ENCODE measurements around the gene PLCXD1.
"Not testable (repeated sequence)": the region's sequence is repeated elsewhere in the genome, so short reads cannot be mapped to it uniquely, and the experiment has no call there.

The PLCXD1 gene

DNA sequence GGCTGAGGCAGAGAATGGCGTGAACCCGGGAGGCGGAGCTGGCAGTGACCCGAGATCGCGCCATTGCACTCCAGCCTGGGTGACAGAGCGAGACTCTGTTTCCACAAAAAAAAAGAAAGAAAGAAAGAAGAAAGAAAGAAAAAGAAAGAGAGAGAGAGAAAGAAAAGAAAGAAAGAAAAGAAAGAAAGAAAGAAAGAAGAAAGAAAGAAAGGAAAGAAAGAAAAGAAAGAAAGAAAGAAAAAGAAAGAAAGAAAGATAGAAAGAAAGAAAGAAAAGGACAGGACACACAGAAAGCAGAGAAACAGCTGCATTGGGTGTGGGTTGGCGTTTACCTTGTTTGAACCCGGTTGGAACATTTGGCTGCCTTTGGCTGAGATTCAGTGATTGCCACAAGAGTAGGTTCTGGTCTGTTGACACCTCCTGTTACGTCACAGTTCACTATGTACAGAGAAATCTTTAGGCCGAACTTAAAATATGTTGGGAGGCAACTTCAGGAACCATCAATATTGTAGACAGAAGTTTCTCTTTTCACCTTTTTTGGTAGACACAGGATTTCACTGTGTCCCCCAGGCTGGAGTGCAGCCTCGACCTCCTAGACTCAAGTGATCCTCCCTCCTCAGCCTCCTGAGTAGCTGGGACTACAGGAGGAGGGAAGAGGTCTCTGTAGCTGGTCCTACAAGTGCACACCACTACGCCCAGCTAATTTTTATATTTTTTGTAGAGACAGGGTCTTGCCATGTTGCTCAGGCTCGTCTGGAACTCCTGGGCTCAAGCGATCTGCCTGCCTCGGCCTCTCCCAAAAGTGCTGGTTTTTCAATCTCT, 16.3 kb upstream of the PLCXD1 start:
- no peak for FAIRE-seq

DNA sequence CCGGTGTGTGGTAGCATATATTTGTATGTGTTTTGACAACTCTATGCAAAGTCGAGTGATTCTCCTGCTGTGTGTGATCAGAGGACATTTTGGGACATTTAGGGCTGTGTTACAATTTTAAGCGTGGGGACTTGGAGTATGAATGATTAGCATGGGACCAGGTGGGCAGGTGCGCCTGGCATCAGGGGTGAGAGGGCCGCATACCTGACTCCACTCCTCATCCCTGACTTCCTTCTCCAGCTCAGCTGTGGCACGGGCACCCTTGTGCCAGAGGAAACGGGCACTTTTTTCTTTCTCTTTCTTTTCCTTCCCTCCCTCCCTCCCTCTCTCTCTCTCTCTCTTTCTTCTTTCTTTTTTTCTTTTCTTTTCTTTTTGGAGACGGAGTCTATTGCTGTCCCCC, 15.7 kb upstream of the PLCXD1 start:
- no peak for FAIRE-seq

DNA sequence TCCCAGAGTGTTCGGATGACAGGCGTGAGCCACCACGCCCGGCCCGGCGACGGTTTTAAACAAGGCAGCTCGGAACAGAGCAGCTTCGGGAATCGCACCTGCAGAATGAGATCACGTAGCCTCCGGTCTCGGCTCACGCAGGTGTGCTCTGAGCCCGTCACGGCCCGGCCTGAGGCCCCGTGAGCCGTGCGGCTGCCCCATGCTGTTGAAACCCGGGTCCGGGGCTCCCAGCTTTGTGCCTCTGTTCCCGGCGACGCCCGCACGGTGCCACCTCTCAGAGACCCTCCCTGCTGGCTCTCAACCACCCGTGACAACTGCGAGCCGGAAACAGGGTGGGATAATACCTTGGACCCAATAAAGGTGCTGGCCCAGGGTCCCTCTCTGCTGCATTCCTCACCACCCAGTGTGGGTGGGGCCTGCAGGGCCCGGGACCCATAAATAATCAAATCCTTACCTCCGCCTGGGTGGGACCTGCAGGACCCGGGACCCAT, 13.4 kb upstream of the PLCXD1 start:
- no peak for FAIRE-seq

DNA sequence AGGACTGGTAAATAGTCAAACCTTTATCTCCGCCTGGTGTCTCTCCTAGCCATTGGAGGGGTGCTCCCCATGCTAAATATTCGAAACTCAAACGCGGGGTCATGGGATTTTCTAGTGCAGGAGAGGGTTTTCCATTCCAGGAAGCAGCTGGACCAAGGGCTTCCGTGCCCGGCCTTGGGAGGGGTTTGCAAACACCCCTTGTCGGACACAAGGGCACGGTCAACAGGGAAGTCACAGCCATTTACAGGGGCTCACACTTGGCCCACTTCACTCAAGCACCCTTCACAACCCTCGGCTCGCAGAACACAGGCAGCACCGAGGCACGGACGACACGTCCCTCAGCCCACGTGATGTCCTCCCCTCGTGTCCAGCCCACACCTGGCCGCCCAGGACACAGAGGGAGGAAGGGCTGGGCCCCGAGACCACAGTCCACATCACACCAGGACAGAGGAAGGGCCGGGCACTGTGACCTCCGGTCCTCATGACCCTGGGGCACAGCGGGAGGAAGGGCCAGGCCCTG, 10.3 kb upstream of the PLCXD1 start:
- no peak for FAIRE-seq

DNA sequence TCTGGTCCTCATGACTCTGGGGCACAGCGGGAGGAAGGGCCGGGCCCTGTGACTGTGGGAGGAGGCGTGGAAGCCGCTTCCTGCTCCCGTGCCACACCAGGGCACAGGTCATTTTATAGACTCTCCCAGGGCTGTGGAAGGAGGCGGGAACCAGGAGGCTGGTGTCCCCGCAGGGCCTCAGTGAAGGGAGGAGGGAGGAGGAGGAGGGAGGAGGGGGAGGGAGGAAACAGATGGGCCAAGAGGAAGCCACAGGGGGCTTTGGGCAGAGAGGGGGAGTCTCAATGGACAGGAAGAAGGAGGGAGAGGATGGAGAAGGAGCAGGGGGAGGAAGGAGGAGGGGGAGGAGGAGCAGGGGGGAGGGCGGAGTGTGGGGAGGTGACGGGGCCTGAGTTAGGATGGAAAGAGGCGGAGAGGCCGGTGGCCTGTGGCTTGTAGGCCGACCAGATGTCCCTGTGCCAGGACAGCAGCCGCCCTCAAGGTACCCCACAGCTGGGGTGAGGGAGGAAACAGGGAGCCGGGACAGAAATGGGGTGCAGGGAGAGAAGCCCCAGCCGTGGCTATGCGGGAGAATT, 6.2 kb upstream of the PLCXD1 start:
- FAIRE-seq, result no peak

DNA sequence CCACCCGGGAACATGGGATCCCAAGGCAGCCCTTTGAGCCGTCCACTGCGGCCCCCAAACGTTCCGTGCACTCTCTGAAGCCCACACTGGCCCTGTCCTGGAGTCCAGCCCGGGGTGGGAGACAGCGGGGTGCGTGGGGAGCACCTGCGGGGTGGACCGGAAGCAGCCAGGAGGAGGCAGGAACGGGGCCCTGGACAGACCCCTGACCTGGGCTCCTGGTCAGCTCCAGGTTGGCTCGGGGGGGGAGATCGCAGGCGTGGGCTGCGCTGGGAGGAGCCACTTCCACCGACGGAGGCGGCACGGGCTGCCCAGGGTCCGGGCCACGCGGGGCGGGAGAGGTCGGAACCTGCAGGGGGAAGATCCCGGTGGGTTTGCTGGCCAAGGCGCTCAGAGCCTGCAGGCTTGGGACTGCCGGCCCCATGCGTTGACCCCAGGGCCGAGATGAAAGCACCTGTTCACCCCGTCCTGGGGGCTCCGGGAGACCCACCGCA, 5.7 kb upstream of the PLCXD1 start:
- no peak for FAIRE-seq

DNA sequence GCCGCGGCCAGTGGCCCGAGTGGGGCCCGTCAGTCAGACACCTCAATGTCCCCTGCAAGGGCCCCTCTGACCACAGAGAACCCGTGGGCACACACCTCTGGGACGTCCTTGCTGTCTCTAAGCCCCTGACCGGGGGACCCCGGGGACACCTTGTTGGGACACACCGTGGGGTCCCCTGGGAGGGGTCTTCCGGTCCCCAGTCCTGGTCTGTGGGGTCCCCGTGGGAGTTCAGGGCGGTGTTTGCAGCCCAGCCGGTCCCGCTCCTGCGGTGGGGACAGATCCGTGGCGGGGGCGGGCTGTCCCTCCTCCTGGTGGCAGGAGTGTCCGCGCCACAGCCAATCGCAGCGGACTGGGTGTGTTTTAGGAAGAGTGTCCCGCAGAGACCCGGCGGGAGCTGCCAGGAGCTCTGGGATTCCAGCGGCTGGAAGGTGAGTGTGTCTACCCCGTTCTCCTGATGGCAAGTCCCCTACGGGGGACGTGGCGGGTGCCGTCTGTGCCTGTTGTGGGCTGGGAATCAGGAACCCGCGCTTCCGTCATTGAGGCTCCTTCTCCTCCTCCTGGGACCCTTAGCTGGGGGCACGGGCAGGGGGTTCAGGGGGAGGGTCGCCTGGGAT, 5.1 kb upstream of the PLCXD1 start:
- FAIRE-seq, result no peak

DNA sequence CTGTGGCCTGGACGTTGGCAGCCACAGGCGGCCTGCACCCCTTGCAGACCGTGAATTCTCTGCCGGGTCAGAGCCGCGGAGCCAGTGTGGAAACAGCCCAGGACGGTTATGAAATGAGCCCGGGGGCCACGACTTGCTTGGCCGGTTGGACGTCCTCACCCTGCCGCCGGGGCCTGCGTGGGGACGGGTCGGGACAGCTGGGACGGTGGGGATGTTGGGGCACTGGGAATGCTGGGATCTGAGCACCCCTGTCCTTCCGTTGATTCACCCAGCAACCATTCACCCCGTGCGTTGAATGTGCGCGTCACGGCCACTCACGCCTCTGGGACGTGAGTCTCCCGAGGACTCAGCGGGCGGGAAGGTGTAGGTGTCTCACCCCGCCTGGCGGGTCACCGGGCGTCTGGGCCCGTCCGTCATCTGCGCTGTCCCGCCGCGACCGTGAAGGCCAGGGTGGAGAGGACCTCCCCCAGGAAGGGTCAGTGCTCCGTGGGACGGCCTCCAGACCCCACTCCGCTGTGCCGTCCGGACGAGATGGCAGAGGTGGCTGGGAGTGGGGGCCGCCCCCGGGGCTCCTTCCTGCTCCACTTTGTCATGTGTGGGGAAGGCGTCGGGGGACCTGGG, 4.5 kb upstream of the PLCXD1 start:
- FAIRE-seq, result no peak

DNA sequence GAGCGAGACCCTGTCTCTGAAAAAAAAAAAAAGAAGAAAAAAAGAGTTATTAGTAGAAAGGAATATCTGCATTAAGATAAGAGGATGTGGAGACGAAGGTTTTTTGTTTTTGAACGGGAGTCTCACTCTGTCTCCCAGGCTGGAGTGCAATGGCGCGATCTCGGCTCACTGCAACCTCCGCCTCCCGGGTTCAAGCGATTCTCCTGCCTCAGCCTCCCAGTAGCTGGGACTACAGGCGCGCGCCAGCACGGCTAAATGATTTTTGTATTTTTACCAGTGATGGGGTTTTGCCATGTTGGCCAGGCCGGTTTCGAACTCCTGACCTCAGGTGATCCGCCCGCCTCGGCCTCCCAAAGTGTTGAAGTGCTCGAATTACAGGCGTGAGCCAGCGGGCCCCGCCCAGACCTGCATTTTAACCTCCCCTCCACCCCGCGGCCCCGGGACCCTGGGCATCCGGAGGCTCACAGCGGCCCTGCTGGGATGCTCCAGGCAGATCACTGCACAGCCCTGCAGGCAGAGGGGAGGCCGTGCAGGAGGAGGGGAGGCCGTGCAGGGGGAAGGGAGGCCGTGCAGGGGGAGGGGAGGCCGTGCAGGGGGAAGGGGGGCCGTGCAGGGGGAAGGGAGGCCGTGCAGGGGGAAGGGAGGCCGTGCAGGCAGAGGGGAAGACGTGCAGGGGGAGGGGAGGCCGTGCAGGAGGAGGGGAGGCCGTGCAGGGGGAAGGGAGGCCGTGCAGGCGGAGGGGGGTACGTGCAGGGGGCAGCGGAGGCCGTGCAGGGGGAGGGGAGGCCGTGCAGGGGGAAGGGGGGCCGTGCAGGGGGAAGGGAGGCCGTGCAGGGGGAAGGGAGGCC, 1.2 kb upstream of the PLCXD1 start:
- FAIRE-seq, result not testable (repeated sequence)

DNA sequence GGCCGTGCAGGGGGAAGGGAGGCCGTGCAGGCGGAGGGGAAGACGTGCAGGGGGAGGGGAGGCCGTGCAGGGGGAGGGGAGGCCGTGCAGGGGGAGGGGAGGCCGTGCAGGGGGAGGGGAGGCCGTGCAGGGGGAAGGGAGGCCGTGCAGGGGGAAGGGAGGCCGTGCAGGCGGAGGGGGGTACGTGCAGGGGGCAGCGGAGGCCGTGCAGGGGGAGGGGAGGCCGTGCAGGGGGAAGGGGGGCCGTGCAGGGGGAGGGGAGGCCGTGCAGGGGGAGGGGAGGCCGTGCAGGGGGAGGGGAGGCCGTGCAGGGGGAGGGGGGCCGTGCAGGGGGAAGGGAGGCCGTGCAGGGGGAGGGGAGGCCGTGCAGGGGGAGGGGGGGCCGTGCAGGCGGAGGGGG, 459 bp upstream of the PLCXD1 start:
- FAIRE-seq, result not testable (repeated sequence)

DNA sequence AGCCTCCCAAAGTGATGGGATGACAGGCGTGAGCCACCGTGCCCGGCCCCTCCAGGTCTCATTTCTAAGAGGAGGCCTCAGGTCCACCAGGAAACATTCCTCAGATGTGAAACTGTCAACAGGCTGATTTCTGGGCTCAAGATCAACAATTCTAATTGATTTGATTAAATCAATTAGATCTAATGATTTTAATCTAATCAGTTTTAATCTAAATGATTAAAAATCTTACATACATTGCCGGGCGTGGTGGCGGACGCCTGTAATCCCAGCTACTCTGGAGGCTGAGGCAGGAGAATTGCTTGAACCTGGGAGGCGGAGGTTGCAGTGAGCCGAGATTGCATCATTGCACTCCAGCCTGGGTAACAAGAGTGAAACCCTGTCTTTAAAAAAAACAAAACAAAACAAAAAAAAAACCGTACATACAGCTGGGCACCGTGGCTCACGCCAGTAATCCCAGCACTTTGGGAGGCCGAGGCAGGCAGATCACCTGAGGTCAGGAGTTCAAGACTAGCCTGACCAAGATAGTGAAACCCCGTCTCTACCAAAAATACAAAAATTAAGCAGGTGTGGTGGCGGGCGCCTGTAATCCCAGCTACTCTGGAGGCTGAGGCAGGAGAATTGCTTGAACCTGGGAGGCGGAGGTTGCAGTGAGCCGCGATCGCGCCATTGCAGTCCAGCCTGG, 960 bp downstream of the PLCXD1 start:
- not testable (repeated sequence) for FAIRE-seq

DNA sequence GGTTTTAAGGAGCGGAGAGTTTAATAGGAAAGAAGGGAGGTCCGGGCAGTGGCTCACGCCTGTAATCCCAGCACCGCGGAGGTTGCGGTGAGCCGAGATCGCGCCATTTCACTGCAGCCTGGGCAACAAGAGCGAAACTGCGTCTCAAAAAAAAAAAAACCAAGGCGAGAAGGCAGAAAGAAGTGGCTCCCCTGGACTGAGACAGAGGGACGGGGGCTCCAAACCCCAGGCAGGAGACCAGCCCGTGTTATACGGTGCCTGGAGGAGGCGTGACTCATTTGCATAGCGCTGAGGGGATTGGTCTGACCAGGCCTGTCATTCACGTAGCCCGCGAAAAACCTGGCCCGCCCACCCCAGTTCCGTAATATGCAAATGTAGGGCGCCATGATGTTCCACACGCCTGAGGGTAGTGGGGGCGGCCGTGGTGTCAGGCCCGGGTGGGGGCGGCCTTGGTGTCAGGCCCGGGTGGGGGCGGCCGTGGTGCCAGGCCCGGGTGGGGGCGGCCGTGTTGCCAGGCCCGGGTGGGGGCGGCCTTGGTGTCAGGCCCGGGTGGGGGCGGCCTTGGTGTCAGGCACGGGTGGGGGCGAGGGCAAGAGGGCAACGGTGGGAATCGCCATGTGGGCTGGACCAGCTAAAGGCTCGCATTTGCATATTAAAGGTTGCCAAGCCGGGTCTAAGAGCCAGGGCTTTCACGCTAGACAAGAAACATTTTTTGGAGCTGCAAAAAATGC, 2.1 kb downstream of the PLCXD1 start:
- FAIRE-seq, result no peak

DNA sequence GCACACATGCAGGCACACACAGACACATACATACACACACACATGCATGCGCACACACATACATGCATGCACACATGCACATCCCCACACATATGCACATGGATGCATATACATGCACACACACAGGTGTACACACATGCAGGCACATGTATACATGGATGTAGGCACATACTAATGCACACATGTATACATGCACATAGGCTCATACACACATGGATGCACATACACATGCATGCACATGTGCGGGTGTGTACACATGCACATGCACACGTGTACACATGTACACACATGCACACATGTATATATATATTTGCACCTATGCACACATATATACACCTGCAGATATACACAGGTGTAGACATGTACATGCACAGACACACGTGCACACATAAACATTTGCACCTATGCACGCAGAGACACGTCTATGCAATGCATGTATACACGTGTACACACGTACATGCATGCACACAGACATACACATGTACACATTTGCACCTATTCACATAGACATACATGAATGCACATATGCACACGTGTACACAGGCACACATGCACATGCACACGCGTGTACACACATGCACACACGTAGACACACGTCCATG, 4.0 kb downstream of the PLCXD1 start:
- no peak for FAIRE-seq

DNA sequence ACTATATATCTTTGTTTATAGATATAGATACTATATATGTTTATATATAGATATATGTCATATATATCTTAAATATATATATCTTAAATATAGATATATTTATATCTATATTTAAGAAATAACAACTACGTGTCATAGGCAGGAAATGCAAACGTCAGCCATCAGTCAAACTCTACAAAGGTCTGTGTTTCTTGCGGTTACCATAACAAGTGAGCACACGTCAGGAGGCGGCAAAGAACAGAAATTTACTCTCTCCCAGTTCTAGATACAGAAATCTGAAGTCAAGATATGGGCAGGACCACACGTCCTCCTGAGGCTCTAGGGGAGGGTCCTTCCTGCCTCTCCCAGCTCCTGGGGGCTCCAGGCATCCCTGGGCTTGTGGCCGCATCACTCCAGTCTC, 6.5 kb downstream of the PLCXD1 start:
- FAIRE-seq, result no peak

DNA sequence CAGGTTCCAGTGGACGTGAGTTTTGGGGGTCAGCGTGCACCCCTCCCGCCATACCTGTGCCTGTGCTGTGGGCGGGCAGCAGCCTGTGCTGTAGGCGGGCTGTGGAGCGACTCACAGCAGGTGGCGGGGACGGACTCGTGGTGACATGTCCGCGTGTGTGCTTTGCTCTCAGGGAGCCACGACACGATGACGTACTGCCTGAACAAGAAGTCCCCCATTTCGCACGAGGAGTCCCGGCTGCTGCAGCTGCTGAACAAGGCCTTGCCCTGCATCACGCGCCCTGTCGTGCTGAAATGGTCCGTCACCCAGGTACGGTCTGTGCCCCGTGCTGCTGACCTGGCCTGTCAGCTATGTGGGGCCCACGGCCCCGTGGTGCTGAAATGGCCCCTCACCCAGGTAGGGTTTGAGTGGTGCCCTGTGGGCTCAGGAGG, 7.4 kb downstream of the PLCXD1 start:
- FAIRE-seq, result no peak

DNA sequence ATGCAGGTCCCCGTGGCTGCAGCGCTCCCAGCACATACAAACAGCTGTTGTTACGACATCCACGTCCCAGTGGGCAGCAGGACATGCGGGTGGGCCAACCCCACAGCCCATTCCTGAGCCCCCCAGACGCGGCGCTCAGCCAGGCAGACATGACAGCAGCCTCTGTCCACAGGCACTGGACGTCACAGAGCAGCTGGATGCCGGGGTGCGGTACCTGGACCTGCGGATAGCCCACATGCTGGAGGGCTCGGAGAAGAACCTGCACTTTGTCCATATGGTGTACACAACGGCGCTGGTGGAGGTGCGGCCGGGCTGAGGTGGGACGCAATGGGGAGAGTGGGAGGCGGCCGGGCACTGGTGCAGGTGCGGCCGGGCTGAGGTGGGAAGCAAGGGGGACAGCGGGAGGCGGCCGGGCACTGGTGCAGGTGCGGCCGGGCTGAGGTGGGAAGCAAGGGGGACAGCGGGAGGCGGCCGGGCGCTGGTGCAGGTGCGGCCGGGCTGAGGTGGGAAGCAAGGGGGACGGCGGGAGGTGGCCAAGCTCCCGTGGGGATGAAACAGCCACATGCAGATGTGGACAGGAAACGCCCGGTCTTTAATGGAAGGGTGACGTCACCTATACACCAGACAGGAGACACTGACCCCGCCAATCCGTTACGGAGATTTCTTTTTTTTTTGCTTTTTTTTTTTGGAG, 9.4 kb downstream of the PLCXD1 start:
- no peak for FAIRE-seq

DNA sequence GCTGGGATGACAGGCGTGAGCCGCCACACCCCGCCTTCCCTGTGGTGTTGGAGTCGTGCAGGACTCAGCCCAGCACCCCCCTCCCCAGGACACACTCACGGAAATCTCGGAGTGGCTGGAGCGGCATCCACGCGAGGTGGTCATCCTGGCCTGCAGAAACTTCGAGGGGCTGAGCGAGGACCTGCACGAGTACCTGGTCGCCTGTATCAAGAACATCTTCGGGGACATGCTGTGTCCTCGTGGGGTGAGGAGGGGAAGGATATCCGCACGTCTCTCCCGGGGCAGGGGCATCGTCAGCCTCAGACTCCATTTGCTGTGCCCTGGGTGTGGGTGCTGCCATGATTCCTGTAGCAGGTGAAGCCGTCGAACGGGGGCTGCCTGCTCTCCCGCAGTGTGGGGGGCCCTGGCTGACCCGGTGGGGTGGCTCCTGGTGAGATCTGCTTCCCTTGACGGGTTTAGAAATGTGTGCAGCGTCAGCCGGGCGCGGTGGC, 10.3 kb downstream of the PLCXD1 start:
- no peak for FAIRE-seq

DNA sequence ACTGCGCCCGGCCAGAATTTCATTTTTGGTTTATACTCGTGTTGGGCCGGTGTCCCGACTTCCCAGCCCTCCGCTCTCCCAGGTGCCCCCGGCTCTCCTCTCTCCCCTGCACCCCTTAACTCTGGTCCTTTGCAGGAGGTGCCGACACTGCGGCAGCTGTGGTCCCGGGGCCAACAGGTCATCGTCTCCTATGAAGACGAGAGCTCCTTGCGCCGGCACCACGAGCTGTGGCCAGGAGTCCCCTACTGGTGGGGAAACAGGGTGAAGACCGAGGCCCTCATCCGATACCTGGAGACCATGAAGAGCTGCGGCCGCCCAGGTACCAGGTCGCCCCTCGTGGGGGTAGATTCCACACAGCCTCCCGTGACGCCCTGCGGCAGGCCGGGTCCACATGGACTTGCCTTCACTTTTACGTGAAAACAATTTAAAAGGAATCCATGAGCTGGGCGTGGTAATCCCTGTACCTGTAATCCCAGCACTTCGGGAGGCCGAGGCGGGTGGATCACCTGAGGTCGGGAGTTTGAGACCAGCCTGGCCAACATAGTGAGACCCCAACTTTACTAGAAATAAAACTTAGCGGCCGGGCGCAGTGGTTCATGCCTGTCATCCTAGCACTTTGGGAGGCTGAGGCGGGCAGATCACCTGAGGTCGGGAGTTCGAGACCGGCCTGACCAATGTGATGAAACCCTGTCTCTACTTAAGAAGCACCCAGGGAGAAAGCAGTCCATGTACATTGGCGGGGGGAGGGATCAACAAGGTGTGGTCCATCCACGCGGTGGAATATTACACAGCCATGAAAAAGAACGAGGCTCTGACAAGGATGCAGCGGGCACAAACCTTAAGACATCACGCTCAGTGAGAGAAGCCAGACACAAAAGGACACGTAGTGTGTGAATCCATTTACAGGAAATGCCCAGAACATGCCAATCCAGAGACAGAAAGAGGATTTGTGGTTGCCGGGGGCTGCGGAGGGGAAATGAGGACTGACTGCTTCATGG, 12.0 kb downstream of the PLCXD1 start:
- FAIRE-seq, result no peak

Data from G401.6 (cell line).